Liver (tissue), 3 donors: Measurements from ENCODE around the gene CCNK.
A peak's percentile ranks its signal among the peaks of the same experiment; 100 is the strongest.

Source experiments
- EGR1 ChIP-seq, 2 donors: IDR thresholded peaks; 2 replicates each; pipeline ENCODE4 v1.6.1; 2016 to 2018; ENCODE audit warnings: antibody characterized with exemption in 2 of 2, low read depth in 2 of 2
- GABPA ChIP-seq, 2 donors: IDR thresholded peaks in 1 of 2; conservative IDR thresholded peaks in 1 of 2; 2 replicates each; pipeline ENCODE4 v1.6.1; 2016; ENCODE audit warnings: antibody characterized with exemption in 2 of 2, mild to moderate bottlenecking in 1 of 2, moderate library complexity in 1 of 2
- RAD21 ChIP-seq, 2 donors: IDR thresholded peaks; 2 replicates each; pipeline ENCODE4 v1.6.1; 2016; ENCODE audit warnings: antibody characterized with exemption in 2 of 2, mild to moderate bottlenecking in 2 of 2
- RXRA ChIP-seq, 2 donors: IDR thresholded peaks; 2 replicates each; pipeline ENCODE4 v1.6.1; 2017 to 2018; ENCODE audit warnings: antibody characterized with exemption in 2 of 2, mild to moderate bottlenecking in 1 of 2
- TAF1 ChIP-seq: conservative IDR thresholded peaks from 2 replicates; pipeline ENCODE4 v1.6.1; 2016; ENCODE audit warnings: antibody characterized with exemption, mild to moderate bottlenecking
- YY1 ChIP-seq: IDR thresholded peaks from 2 replicates; pipeline ENCODE4 v1.6.1; 2016; ENCODE audit warnings: antibody characterized with exemption, mild to moderate bottlenecking
- TF ChIP-seq, protein P1 (sequence below): IDR thresholded peaks from 2 replicates; pipeline ENCODE4 v1.6.1; 2016; ENCODE audit warnings: antibody characterized with exemption, mild to moderate bottlenecking
- TF ChIP-seq, protein P2 (sequence below): fragments of 150-350 bp; IDR thresholded peaks from 2 replicates; pipeline ENCODE4 v1.5.1; 2017; ENCODE audit warnings: improper control_type of control experiment, low read depth, low read length; ENCODE audit not compliant: missing input control
- TF ChIP-seq, protein P3 (sequence below): IDR thresholded peaks from 2 replicates; pipeline ENCODE4 v1.6.1; 2016; ENCODE audit warnings: antibody characterized with exemption
- donor health status: healthy.
- donor health status: healthy.

DNA sequence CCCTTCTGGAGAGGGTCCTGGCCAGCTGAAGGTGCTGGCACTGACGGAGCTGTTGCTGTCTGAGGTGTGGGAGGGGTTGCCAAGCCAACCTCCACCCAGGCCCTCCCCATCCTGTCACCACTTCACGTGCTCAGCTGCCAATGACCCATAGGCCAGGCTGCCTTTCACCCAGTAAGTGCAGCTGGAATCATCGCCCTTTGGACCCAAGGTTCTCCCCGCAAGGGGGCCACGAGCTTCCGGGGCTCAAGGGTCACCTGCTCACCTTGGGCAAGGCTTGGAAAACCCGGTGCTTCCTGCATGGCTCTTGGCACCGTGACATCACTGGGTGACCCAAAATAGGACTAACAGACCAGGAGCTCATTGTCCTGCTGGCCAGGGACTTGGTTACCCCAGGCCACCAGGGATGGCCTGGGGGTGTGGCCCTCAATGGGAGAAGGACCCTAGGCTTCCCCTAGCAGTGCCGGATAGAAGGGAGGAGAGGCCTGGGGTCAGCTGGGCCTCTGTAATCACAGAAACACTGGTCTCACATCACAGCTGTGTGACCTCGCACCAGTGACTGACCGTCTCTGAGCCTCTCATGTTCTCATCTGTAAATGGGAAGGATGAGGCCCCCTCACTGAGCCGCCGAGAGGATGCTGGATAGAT is 71.5 kb downstream of the CCNK start:
- TF ChIP-seq, protein P1, sequence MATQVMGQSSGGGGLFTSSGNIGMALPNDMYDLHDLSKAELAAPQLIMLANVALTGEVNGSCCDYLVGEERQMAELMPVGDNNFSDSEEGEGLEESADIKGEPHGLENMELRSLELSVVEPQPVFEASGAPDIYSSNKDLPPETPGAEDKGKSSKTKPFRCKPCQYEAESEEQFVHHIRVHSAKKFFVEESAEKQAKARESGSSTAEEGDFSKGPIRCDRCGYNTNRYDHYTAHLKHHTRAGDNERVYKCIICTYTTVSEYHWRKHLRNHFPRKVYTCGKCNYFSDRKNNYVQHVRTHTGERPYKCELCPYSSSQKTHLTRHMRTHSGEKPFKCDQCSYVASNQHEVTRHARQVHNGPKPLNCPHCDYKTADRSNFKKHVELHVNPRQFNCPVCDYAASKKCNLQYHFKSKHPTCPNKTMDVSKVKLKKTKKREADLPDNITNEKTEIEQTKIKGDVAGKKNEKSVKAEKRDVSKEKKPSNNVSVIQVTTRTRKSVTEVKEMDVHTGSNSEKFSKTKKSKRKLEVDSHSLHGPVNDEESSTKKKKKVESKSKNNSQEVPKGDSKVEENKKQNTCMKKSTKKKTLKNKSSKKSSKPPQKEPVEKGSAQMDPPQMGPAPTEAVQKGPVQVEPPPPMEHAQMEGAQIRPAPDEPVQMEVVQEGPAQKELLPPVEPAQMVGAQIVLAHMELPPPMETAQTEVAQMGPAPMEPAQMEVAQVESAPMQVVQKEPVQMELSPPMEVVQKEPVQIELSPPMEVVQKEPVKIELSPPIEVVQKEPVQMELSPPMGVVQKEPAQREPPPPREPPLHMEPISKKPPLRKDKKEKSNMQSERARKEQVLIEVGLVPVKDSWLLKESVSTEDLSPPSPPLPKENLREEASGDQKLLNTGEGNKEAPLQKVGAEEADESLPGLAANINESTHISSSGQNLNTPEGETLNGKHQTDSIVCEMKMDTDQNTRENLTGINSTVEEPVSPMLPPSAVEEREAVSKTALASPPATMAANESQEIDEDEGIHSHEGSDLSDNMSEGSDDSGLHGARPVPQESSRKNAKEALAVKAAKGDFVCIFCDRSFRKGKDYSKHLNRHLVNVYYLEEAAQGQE, result peak; percentile 82
- TF ChIP-seq TAF1 (no peak), RXRA (IDR thresholded peaks at IDR 0.05) (peak; percentile 100), YY1 (peak; percentile 81), GABPA (IDR thresholded peaks at IDR 0.05 in 1 of 2, conservative IDR thresholded peaks at IDR 0.05 in 1 of 2) (peak in 1 of 2 donors; percentile 87), EGR1 (IDR thresholded peaks at IDR 0.05; ENCODE audit: low read depth in 2 of 2) (peak; percentile 65 to 89), RAD21 (IDR thresholded peaks at IDR 0.05) (peak; percentile 62 to 64)
- TF ChIP-seq, protein P2, sequence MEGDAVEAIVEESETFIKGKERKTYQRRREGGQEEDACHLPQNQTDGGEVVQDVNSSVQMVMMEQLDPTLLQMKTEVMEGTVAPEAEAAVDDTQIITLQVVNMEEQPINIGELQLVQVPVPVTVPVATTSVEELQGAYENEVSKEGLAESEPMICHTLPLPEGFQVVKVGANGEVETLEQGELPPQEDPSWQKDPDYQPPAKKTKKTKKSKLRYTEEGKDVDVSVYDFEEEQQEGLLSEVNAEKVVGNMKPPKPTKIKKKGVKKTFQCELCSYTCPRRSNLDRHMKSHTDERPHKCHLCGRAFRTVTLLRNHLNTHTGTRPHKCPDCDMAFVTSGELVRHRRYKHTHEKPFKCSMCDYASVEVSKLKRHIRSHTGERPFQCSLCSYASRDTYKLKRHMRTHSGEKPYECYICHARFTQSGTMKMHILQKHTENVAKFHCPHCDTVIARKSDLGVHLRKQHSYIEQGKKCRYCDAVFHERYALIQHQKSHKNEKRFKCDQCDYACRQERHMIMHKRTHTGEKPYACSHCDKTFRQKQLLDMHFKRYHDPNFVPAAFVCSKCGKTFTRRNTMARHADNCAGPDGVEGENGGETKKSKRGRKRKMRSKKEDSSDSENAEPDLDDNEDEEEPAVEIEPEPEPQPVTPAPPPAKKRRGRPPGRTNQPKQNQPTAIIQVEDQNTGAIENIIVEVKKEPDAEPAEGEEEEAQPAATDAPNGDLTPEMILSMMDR, result no peak
- TF ChIP-seq, protein P3, sequence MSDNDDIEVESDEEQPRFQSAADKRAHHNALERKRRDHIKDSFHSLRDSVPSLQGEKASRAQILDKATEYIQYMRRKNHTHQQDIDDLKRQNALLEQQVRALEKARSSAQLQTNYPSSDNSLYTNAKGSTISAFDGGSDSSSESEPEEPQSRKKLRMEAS, result peak; percentile 99
